ENCODE data around the gene MIGA1.

DNA sequence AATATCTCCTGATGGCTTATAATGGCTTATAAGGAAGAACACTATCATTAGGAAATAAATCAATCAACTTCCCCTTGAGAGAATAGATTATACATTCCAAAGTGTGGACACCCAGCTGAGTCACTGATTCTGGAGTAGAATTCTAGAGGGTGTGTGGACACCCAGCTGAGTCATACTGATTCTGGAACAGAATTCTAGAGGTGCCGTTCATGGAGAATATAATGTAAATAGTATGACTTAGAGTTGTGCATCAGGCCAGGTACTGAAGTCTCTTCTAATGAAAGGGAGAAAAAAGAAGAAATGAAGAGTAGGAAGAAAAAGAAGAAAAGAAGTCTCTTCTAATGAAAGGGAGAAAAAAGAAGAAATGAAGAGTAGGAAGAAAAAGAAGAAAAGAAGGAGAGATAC, 17.4 kb upstream of the MIGA1 start:
- TF ChIP-seq RCOR1 (IDR thresholded peaks at IDR 0.05; ENCODE audit: insufficient replicate concordance, low read length) (no peak), POLR2A (IDR thresholded peaks at IDR 0.05; ENCODE audit: low read depth, low read length) (no peak), RFX5 (IDR thresholded peaks at IDR 0.05; ENCODE audit: low read depth, low read length) (no peak), SMC3 (IDR thresholded peaks at IDR 0.05; ENCODE audit: low read depth, low read length) (no peak), MAFK (IDR thresholded peaks at IDR 0.05; ENCODE audit: low read depth, low read length) (no peak), RAD21 (IDR thresholded peaks at IDR 0.05; ENCODE audit: low read length) (no peak), FOS (IDR thresholded peaks at IDR 0.05; ENCODE audit: low read depth, low read length) (peak; percentile 60; the same call in 1 of the 2 replicates)
- TF ChIP-seq, protein P1, sequence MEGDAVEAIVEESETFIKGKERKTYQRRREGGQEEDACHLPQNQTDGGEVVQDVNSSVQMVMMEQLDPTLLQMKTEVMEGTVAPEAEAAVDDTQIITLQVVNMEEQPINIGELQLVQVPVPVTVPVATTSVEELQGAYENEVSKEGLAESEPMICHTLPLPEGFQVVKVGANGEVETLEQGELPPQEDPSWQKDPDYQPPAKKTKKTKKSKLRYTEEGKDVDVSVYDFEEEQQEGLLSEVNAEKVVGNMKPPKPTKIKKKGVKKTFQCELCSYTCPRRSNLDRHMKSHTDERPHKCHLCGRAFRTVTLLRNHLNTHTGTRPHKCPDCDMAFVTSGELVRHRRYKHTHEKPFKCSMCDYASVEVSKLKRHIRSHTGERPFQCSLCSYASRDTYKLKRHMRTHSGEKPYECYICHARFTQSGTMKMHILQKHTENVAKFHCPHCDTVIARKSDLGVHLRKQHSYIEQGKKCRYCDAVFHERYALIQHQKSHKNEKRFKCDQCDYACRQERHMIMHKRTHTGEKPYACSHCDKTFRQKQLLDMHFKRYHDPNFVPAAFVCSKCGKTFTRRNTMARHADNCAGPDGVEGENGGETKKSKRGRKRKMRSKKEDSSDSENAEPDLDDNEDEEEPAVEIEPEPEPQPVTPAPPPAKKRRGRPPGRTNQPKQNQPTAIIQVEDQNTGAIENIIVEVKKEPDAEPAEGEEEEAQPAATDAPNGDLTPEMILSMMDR (conservative IDR thresholded peaks at IDR 0.05; ENCODE audit: low read depth, low read length) = no peak

Measured in IMR-90 (cell line).